ENCODE results near the gene NDUFB3. TPM values are rescaled to one million over a fixed set of nuclear protein-coding genes. Genes with fewer than 3 reads are reported as not detected.

The NDUFB3 gene
- total RNA-seq, 2 donors from 2014 or later: 82.3 to 163 TPM

- Histone ChIP-seq H3K4me3 (ENCODE audit: low read length) (no peak overlapping the region), H3K27me3 (ENCODE audit: control insufficient read depth, insufficient read depth, low read length, poor library complexity, severe bottlenecking) (no peaks in the 10 kb centered on the region), H3K27ac (ENCODE audit: low read depth, low read length) (no peak overlapping the region), H3K4me1 (ENCODE audit: control insufficient read depth, insufficient read depth, low read length) (no peaks in the 10 kb centered on the region), H3K9me3 (ENCODE audit: control insufficient read depth, low read length) (no peaks in the 10 kb centered on the region), H3K9ac (ENCODE audit: extremely low read depth, low read length, poor library complexity, severe bottlenecking) (no peak overlapping the region), H3K36me3 (ENCODE audit: control insufficient read depth, insufficient read depth, low read length) (no peaks in the 10 kb centered on the region)
- 88 to 97% methylated on average over 4 of the region's 4 CpGs for WGBS, 2 experiments (ENCODE audit: insufficient coverage in 1 of 2, insufficient read length in 1 of 2)
- Mint-ChIP-seq H3K27ac (no peak overlapping the region), H3K9me3 (no peaks in the 10 kb centered on the region), H3K4me1 (peaks cover 7% of the 10 kb centered on the region), H3K36me3 (ENCODE audit: low read depth) (peaks cover 14% of the 10 kb centered on the region), H3K4me3 (no peak overlapping the region), H3K27me3 (ENCODE audit: insufficient read depth) (no peaks in the 10 kb centered on the region)
- no peak for DNase-seq
- no peak for TF ChIP-seq CTCF (conservative IDR thresholded peaks at IDR 0.05)
These were observed 37.4 kb downstream of the NDUFB3 start for GRCh38 chr2:201109186-201109585.

GRCh38 chr2:201110615-201111014 is 38.8 kb downstream of the NDUFB3 start:
- no peaks in the 10 kb centered on the region for H3K4me1 ChIP-seq (ENCODE audit: control insufficient read depth, insufficient read depth, low read length)
- TF ChIP-seq CTCF (conservative IDR thresholded peaks at IDR 0.05): no peak
- Mint-ChIP-seq H3K36me3 (ENCODE audit: low read depth) (peaks cover 14% of the 10 kb centered on the region), H3K27ac (no peak overlapping the region), H3K27me3 (ENCODE audit: insufficient read depth) (no peaks in the 10 kb centered on the region), H3K9me3 (peaks cover 5% of the 10 kb centered on the region), H3K4me1 (peaks cover 16% of the 10 kb centered on the region), H3K4me3 (no peak overlapping the region)
- no peaks in the 10 kb centered on the region for H3K36me3 ChIP-seq (ENCODE audit: control insufficient read depth, insufficient read depth, low read length)
- H3K4me3 ChIP-seq (ENCODE audit: low read length): no peak overlapping the region
- H3K27ac ChIP-seq (ENCODE audit: low read depth, low read length): no peak overlapping the region
- H3K9me3 ChIP-seq (ENCODE audit: control insufficient read depth, low read length): peaks cover 1% of the 10 kb centered on the region
- no peaks in the 10 kb centered on the region for H3K27me3 ChIP-seq (ENCODE audit: control insufficient read depth, insufficient read depth, low read length, poor library complexity, severe bottlenecking)
- no peak for DNase-seq
- H3K9ac ChIP-seq (ENCODE audit: extremely low read depth, low read length, poor library complexity, severe bottlenecking): no peak overlapping the region

DNA sequence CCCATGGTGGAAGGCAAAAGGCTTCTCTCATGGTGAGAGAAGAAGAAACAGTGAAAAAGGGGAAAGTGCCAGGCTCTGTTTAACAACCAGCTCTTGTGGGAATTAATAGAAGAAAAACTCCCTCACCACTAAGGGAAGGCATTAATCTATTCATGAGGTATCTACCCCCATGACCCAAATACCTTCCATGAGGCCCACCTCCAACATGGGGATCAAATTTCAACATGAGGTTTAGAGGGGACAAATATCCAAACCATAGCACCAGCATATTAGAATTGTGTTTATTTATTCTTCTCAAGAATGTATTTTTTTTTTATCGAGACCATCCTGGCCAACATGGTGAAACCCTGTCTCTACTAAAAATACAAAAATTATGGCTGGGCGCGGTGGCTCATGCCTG is 39.3 kb downstream of the NDUFB3 start:
- Histone ChIP-seq H3K27ac (ENCODE audit: low read depth, low read length) (no peak overlapping the region), H3K9me3 (ENCODE audit: control insufficient read depth, low read length) (peaks cover 5% of the 10 kb centered on the region), H3K36me3 (ENCODE audit: control insufficient read depth, insufficient read depth, low read length) (no peaks in the 10 kb centered on the region), H3K27me3 (ENCODE audit: control insufficient read depth, insufficient read depth, low read length, poor library complexity, severe bottlenecking) (no peaks in the 10 kb centered on the region), H3K9ac (ENCODE audit: extremely low read depth, low read length, poor library complexity, severe bottlenecking) (no peak overlapping the region), H3K4me1 (ENCODE audit: control insufficient read depth, insufficient read depth, low read length) (no peaks in the 10 kb centered on the region), H3K4me3 (ENCODE audit: low read length) (no peak overlapping the region)
- 99 to 100% methylated on average over 3 of the region's 3 CpGs for WGBS, 2 experiments (ENCODE audit: insufficient coverage in 1 of 2, insufficient read length in 1 of 2)
- H3K4me3 Mint-ChIP-seq: no peak overlapping the region
- no peak overlapping the region for H3K27ac Mint-ChIP-seq
- H3K9me3 Mint-ChIP-seq: peaks cover 5% of the 10 kb centered on the region
- DNase-seq: no peak
- no peaks in the 10 kb centered on the region for H3K27me3 Mint-ChIP-seq (ENCODE audit: insufficient read depth)
- peaks cover 10% of the 10 kb centered on the region for H3K36me3 Mint-ChIP-seq (ENCODE audit: low read depth)
- peaks cover 19% of the 10 kb centered on the region for H3K4me1 Mint-ChIP-seq
- no peak for TF ChIP-seq CTCF (conservative IDR thresholded peaks at IDR 0.05)
